Activated T-cell treated with anti-CD3 and anti-CD28 coated beads, Interleukin-2, amount 50 U/mL, for 4 hours (primary cell): Measurements from ENCODE around the gene RAD9B. TPM values are rescaled to one million over a fixed set of nuclear protein-coding genes. Genes with fewer than 3 reads are reported as not detected.
"Not testable (repeated sequence)": the region's sequence is repeated elsewhere in the genome, so short reads cannot be mapped to it uniquely, and the experiment has no call there.

Experiments used
- ATAC-seq, 2 donors: fragments of 200-7000 bp; cut with Tn5 transposase; one replicate each; pipeline ENCODE4 v1.10.0; 2021
- DNase-seq: peaks from one replicate; pipeline ENCODE4 v3.0.0-alpha.2; 2020
- H3K27me3 Mint-ChIP-seq: one replicate; pipeline ENCODE4 v1.8.0; 2021; ENCODE audit warnings: low read depth, mixed read lengths
- H3K36me3 Mint-ChIP-seq: one replicate; pipeline ENCODE4 v1.8.0; 2022; ENCODE audit warnings: mixed read lengths; ENCODE audit not compliant: insufficient read depth
- H3K4me1 Mint-ChIP-seq: one replicate; pipeline ENCODE4 v1.8.0; 2021; ENCODE audit warnings: low read depth, mixed read lengths
- H3K4me3 Mint-ChIP-seq: one replicate; pipeline ENCODE4 v1.8.0; 2021; ENCODE audit warnings: mild to moderate bottlenecking, moderate library complexity, mixed read lengths
- H3K9me3 Mint-ChIP-seq: one replicate; pipeline ENCODE4 v1.8.0; 2021; ENCODE audit warnings: mixed read lengths
- total RNA-seq, 3 donors: library from RNA; stranded (reverse); gene quantifications; one replicate each; pipeline ENCODE4 v1.2.1, GENCODE V29; 2021

RAD9B gene
- total RNA-seq: under 1 TPM; 0.34 to 0.73 (median 0.51) TPM

DNA sequence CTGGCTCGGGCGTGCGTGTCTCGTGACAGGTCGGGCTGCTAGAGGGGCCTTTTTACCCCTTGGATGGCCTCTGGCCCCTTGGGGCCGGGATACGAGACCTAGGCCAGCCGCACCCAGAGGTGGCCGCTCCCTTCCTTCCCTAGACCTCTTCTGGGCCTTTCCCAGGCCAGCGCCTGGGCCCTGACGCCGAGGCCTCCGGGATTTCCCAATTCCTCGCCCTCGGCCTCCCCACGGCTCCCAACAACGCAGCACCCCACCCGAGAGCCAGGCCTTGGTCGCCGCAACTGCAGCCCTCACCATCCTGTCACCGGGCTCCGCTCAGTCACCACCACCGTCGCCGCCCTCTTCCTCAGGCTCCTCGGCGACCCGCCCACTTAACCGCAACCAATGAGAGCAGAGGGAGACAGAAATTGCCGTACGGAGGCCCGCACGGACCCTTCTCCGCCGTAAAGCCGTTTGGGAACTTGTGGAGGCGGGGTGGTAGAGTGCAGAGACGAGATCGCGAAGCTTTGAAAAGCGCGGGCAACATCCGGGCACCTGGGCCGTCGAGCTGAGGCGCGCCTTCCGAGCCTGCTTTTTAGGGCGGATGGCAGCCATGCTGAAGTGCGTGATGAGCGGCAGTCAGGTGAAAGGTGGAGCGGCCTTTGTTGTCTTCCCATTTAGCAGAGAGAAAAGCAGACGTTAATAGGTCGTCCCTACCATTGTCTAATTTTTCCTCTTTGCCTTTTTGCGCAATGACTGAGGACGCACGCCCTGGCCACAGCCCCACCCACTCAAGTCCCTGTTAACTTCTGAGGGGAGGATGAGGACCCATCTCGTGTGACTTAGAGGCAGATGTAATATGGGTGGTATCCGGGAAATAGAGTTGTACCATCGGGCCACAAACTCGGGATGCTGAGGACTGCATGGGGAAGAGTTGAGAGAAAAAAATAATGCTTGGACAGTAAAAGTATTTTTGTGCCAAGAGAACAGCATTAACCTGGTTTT, at the start of gene RAD9B, which contains the start of gene VPS29:
TSS of gene RAD9B (plus strand) at position 580 of the 987 bp plus-strand sequence. CDS start at position 587, 7 bp downstream.
TSS of gene VPS29 (minus strand) at position 360 of the 987 bp plus-strand sequence. CDS start at position 300, 60 bp downstream.
- DNase-seq: peak; percentile 98

DNA sequence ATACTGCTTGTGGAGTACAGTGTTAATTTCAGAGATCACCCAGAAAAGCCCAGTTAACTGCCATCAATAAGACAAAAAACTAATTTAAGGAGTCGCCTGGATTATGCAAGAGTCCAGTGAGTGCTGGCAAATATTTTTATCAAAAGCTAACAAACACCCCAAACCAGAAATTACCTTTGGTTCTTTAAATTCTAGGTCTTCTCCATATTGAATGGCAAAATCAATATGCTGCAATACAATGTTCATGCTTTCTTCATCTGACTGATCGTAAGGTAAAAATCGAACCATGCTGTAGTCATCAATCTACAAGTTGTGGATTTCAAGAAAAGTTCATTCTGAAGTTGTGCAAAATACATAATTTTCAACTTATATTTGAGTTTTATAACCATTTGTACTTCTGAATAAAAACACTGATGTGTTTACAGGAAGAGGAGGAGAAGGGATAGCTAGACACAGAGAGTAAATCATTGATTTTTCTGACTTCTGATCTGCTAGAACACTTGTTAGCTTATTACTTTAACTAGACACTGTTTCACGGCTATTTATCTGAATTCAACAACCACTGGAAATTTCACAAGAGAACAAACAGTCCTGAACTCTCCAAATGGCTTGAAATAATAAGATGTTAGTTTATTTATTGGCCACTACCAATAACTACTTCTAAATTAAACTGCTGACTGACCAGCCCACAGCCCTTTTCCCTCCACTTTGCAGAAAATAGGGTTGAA, 48.4 kb upstream of the RAD9B start:
- H3K9me3 Mint-ChIP-seq: no peaks in the 10 kb centered on the region
- H3K4me3 Mint-ChIP-seq: no peak overlapping the region
- peaks cover 22% of the 10 kb centered on the region for H3K36me3 Mint-ChIP-seq
- ATAC-seq: no peak
- DNase-seq: no peak
- H3K4me1 Mint-ChIP-seq: peaks cover 15% of the 10 kb centered on the region
- H3K27me3 Mint-ChIP-seq: no peaks in the 10 kb centered on the region

More for the DNA sequence above, at the start of gene RAD9B, which contains the start of gene VPS29:
- peaks cover 5% of the 10 kb centered on the region for H3K9me3 Mint-ChIP-seq
- peaks cover 4% of the 10 kb centered on the region for H3K36me3 Mint-ChIP-seq
- peak within 1 kb of the TSS; percentile 99 for H3K4me3 Mint-ChIP-seq
- no peaks in the 10 kb centered on the region for H3K27me3 Mint-ChIP-seq
- peak; percentile 98 for ATAC-seq
- H3K4me1 Mint-ChIP-seq: peaks cover 28% of the 10 kb centered on the region

DNA sequence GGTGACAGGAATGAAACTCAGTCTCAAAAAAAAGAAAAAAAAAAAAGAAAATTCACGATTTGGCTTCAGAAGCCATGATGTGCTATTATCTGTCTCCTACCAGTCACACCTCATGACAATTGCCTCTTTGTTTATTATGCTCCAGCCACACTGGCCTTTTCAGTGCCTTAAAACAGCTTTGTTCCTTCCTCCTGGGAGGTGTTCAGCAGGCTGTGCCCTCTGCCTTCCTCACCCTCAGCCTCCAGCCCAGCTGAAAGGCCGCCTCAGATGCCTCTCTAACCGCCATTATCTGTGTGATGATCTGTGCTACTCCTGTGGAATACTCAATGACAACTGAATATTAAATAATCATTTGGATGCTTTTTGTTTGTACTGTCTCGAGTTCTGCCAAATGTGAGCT, 43.4 kb upstream of the RAD9B start:
- Mint-ChIP-seq H3K4me1 (peaks cover 4% of the 10 kb centered on the region), H3K27me3 (no peaks in the 10 kb centered on the region), H3K9me3 (no peaks in the 10 kb centered on the region), H3K4me3 (no peak overlapping the region), H3K36me3 (peaks cover 25% of the 10 kb centered on the region)
- DNase-seq (no peak), ATAC-seq (no peak)

DNA sequence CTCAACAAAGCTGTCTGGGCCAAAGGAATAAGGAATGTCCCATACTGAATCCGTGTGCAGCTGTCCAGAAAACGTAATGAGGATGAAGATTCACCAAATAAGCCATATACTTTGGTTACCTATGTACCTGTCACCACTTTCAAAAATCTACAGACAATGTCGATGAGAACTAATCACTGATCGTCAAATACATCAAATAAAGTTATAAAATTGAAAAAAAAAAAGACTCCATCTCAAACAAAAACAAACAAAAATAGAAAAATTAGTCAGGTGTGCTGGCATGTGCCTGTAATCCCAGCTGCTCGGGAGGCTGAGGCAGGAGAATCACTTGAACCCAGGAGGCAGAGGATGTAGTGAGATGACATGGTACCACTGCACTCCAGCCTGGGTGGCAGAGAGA, 40.9 kb upstream of the RAD9B start:
- Mint-ChIP-seq H3K36me3 (peaks cover 21% of the 10 kb centered on the region), H3K4me1 (peaks cover 11% of the 10 kb centered on the region)
- ATAC-seq, H3K9me3 Mint-ChIP-seq, H3K4me3 Mint-ChIP-seq, DNase-seq, H3K27me3 Mint-ChIP-seq: not testable (repeated sequence)

DNA sequence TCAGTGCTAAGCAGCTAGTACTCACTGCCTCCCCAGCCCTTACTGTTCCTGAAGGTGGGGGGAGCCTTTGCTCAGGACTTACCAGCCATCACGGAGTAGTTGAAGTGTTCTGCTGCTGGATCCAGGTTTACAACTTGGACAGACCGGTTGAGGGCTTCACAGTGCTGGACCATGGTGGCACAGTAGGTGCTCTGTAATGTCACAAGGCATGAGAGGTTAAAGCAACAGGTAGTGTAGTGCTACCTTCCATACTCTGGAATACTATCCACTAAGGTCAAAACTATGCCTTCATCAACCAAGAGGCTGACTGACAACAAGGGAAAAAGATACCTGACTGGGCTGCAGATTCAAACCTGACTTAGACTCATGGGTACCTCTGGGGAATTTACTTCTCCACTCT, 37.1 kb upstream of the RAD9B start:
- Mint-ChIP-seq H3K4me1 (peaks cover 35% of the 10 kb centered on the region), H3K36me3 (peaks cover 16% of the 10 kb centered on the region), H3K9me3 (no peaks in the 10 kb centered on the region)

DNA sequence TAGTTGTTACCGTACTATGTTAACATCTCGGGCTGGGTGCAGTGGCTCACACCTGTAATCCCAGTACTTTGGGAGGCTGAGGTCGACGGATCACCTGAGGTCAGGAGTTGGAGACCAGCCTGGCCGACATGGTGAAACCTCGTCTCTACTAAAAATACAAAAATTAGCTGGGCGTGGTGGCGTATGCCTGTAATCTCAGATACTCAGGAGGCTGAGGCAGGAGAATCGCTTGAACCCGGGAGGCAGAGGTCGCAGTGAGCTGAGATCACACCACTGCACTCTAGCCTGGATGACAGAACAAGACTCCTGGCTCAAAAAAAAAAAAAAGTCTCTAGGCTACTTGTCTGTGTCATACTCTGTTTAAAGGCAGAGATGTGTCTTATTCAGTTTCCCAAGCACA, 36.4 kb upstream of the RAD9B start:
- not testable (repeated sequence) for DNase-seq, H3K4me3 Mint-ChIP-seq, H3K9me3 Mint-ChIP-seq, H3K27me3 Mint-ChIP-seq, ATAC-seq
- Mint-ChIP-seq H3K36me3 (peaks cover 13% of the 10 kb centered on the region), H3K4me1 (peaks cover 38% of the 10 kb centered on the region)

More for the DNA sequence above, 37.1 kb upstream of the RAD9B start:
- no peak for ATAC-seq
- Mint-ChIP-seq H3K27me3 (no peaks in the 10 kb centered on the region), H3K4me3 (no peak overlapping the region)
- no peak for DNase-seq

DNA sequence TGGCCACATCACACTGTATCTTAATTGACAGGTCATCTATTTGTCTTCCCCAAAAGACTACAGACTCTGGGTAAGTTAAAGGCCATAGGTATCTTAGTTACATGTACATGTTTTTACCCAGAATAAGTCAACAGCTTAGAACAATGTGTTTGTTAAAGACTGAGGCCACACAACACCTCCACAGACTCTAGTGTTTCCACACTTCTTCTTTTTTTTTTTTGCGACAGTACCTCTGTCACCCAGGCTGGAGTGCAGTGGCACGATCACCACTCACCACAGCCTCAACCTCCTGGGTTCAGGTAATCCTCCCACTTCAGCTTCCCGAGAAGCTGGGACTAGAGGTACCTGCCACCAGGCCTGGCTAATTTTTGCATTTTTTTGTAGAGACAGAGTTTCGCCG, 35.3 kb upstream of the RAD9B start:
- DNase-seq (no peak), ATAC-seq (no peak)
- Mint-ChIP-seq H3K9me3 (no peaks in the 10 kb centered on the region), H3K4me3 (peak overlapping the region; percentile 96), H3K36me3 (peaks cover 13% of the 10 kb centered on the region), H3K4me1 (peaks cover 38% of the 10 kb centered on the region), H3K27me3 (no peaks in the 10 kb centered on the region)

DNA sequence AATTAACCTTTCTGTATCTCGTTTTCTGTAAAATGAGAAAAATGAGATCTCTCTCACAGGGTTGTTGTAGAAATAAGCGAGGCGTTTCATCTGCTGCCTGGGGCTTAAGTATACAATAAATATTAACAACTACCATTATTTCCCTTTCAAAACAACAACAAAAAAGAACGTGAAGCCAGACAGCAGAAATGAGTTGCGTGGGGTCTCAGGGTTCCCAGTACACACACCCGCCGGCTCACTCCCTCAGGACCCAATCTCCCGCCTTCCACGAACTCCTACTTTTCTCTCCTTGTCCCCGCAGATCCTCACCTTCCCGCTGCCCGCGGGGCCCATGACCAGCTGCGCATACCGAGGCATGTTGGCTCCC, 34.3 kb upstream of the RAD9B start:
- peaks cover 34% of the 10 kb centered on the region for H3K4me1 Mint-ChIP-seq
- H3K9me3 Mint-ChIP-seq: no peaks in the 10 kb centered on the region
- DNase-seq: no peak
- ATAC-seq: no peak
- H3K4me3 Mint-ChIP-seq: peak overlapping the region; percentile 96
- H3K36me3 Mint-ChIP-seq: peaks cover 9% of the 10 kb centered on the region
- H3K27me3 Mint-ChIP-seq: no peaks in the 10 kb centered on the region

DNA sequence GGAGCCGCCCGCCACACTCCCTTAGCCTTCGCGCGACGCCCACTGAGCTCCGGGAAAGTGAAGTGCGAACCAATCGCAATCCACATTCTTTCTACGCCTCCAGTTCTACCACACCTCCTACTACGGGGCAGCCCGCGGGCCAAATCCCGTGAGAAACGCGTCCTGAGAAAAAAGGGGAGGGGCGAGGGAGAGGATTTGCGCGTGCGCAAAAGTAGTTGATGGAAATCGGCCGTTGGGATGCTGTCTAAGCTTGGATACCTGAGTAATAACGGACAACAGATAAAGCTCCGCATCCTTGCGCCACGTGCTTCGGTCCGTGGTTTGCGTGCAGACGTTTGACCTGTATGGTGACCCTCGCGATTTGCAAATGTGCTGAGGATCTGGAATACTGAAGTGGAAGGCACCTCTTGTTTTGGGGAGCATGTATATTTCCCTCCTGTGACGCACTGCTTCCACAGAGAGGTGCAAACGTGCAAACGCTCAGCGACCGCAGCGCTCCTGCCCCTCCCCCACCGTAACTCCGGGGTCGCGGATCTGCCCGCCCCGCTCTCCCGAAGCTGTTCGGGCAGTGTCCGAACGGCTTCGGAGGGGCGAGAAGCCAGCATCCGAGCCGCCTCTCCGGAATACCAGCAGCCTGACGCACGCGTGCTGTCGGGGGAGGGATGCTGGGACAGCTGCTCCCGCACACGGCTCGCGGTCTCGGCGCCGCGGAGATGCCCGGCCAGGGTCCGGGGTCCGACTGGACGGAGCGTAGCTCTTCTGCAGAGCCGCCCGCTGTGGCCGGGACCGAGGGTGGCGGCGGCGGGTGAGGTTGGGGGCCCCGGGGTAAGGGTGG, 33.7 kb upstream of the RAD9B start, which contains the start of the genes FAM216A and GPN3:
TSS of gene FAM216A (plus strand) at position 632 of the 835 bp plus-strand sequence. CDS start at position 663, 31 bp downstream.
TSS of gene GPN3 (minus strand) at position 44 of the 835 bp plus-strand sequence. CDS start 54 bp downstream, outside the sequence.
- Mint-ChIP-seq H3K36me3 (peaks cover 9% of the 10 kb centered on the region), H3K9me3 (no peaks in the 10 kb centered on the region), H3K4me1 (peaks cover 34% of the 10 kb centered on the region), H3K4me3 (peak within 1 kb of the TSS; percentile 96), H3K27me3 (no peaks in the 10 kb centered on the region)
- ATAC-seq (peak; percentile 82 to 84), DNase-seq (peak; percentile 91)

DNA sequence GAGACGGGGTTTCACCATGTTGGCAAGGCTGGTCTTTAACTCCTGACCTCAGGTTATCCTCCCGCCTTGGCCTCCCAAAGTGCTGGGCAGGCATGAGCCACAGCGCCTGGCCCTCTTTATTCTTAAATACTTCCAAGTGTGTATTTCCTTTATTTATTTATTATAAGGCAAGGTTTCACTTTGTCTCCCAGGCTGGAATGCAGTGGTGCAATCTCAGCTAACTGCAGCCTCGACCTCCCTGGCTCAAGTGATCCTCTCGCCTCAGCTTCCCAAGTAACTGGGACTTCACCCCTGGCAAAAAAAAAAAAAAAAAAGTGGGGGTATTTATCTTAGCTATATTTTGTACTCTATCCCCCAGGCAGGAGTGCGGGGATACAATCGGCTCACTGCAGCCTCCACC, 26.7 kb upstream of the RAD9B start:
- Mint-ChIP-seq H3K36me3 (peaks cover 3% of the 10 kb centered on the region), H3K27me3 (no peaks in the 10 kb centered on the region), H3K4me3 (no peak overlapping the region), H3K4me1 (peaks cover 2% of the 10 kb centered on the region), H3K9me3 (no peaks in the 10 kb centered on the region)
- ATAC-seq: no peak
- no peak for DNase-seq

DNA sequence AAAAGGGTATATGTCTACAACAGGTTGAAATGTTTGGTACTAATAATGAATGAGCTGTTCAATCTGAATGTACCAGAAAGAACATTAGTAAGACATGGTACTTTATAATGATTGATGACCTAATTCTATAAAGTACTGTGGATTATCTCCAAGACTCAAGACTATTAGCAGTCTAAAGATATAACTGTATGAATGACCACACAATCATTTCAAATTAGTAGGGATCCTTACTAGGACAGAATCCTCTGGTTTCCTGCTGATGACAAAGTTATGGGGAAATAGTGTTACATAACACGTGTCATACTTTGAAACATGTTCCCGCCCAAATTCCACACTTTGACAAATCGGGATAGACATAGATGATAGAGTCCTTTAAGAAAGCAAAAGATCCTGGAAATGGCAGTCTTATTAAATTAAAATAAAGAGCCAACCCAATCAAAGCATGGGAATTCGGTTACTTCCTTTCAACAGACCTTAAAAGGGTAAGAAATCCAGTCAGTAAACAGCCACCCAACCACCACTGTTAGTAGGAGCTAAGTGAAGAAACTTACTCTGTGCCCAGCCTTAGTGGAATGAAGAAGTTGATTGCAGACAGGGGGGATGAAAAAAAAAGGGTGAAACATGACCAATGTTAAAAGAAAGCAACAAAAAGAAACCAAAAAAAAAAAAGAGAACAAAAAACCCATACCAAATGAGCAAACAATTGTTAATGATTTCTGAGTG, 3.0 kb upstream of the RAD9B start:
- ATAC-seq (no peak), DNase-seq (no peak)
- Mint-ChIP-seq H3K36me3 (peaks cover 14% of the 10 kb centered on the region), H3K4me1 (peaks cover 28% of the 10 kb centered on the region), H3K9me3 (peaks cover 5% of the 10 kb centered on the region), H3K27me3 (no peaks in the 10 kb centered on the region), H3K4me3 (peak overlapping the region; percentile 59)

DNA sequence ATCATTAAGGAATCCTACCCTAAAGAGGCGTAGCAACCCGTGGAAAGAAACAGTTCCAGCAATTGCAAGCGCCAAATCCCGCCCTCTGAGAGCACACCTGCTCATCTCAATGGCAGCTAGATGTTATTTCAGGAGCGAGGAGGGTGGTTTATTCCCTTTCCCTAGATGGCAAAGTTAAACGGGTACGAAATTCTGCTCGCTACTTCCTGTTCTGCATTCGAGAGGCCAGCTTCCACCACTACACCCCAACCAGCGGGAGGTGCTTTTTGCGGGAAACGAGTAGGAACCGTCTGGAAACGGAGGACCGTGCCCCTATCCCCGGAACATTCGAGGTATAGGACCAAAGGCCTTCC, 756 bp upstream of the RAD9B start:
- H3K4me1 Mint-ChIP-seq: peaks cover 28% of the 10 kb centered on the region
- H3K4me3 Mint-ChIP-seq: peak overlapping the region; percentile 99
- H3K36me3 Mint-ChIP-seq: peaks cover 4% of the 10 kb centered on the region
- no peak for DNase-seq
- peak; percentile 15 for ATAC-seq
- no peaks in the 10 kb centered on the region for H3K27me3 Mint-ChIP-seq
- H3K9me3 Mint-ChIP-seq: peaks cover 5% of the 10 kb centered on the region

DNA sequence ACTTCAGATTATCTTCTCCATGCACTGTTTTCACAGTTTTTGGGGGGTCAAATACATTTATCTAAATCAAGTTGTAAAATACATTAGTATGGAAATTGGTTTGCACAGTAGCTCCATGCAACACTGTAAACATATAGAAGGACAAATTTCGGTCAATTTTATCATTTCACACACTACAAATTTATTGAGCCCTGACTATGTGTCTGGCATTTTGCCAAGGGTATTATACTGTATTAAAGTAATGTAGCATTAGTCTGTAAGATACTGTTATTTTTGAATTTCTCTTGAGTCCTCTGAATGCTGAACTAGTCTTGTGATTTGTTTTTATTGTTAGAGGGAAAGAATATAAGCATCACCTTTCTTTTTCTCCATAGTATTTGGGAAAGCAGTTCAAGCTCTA, 1.3 kb downstream of the RAD9B start:
- no peak overlapping the region for H3K4me3 Mint-ChIP-seq
- ATAC-seq: no peak
- no peaks in the 10 kb centered on the region for H3K27me3 Mint-ChIP-seq
- H3K36me3 Mint-ChIP-seq: peaks cover 4% of the 10 kb centered on the region
- DNase-seq: no peak
- H3K4me1 Mint-ChIP-seq: peaks cover 26% of the 10 kb centered on the region
- peaks cover 5% of the 10 kb centered on the region for H3K9me3 Mint-ChIP-seq
